ENCODE measurements around the gene FNBP1.

Gene FNBP1

GRCh38 chr9:129914051-129914450 lies 128.9 kb downstream of the FNBP1 start:
- H3K9me3 ChIP-seq (ENCODE audit: control insufficient read depth in 5 of 5, low read length in 5 of 5): no peaks in the 10 kb centered on the region
- H3K9ac ChIP-seq (ENCODE audit: low read length in 5 of 5): no peak overlapping the region
- no peak overlapping the region for H3K4me3 ChIP-seq (ENCODE audit: low read depth in 1 of 5, low read length in 5 of 5)
- H3K36me3 ChIP-seq (ENCODE audit: control insufficient read depth in 5 of 5, insufficient read depth in 5 of 5, low read length in 5 of 5): peaks cover 0 to 10% (median 4%) of the 10 kb centered on the region in 5 donors
- H3K4me1 ChIP-seq (ENCODE audit: control insufficient read depth in 5 of 5, insufficient read depth in 5 of 5, low read length in 5 of 5): peaks cover 0 to 3% (median 0%) of the 10 kb centered on the region in 5 donors
- H3K27ac ChIP-seq (ENCODE audit: low read depth, low read length): no peak overlapping the region
- H3K27me3 ChIP-seq (ENCODE audit: control insufficient read depth in 5 of 5, insufficient read depth in 4 of 5, low read length in 5 of 5): no peaks in the 10 kb centered on the region

GRCh38 chr9:129910628-129911567 lies 132.1 kb downstream of the FNBP1 start:
- H3K9me3 ChIP-seq (ENCODE audit: control insufficient read depth in 5 of 5, low read length in 5 of 5): no peaks in the 10 kb centered on the region
- H3K9ac ChIP-seq (ENCODE audit: low read length in 5 of 5): no peak overlapping the region
- no peak overlapping the region for H3K27ac ChIP-seq (ENCODE audit: low read depth, low read length)
- H3K4me1 ChIP-seq (ENCODE audit: control insufficient read depth in 5 of 5, insufficient read depth in 5 of 5, low read length in 5 of 5): no peaks in the 10 kb centered on the region
- no peaks in the 10 kb centered on the region for H3K27me3 ChIP-seq (ENCODE audit: control insufficient read depth in 5 of 5, insufficient read depth in 4 of 5, low read length in 5 of 5)
- peaks cover 0 to 23% (median 8%) of the 10 kb centered on the region in 5 donors for H3K36me3 ChIP-seq (ENCODE audit: control insufficient read depth in 5 of 5, insufficient read depth in 5 of 5, low read length in 5 of 5)
- H3K4me3 ChIP-seq (ENCODE audit: low read depth in 1 of 5, low read length in 5 of 5): no peak overlapping the region

- no peaks in the 10 kb centered on the region for H3K27me3 ChIP-seq (ENCODE audit: control insufficient read depth in 5 of 5, insufficient read depth in 4 of 5, low read length in 5 of 5)
- H3K36me3 ChIP-seq (ENCODE audit: control insufficient read depth in 5 of 5, insufficient read depth in 5 of 5, low read length in 5 of 5): peaks cover 0 to 26% (median 8%) of the 10 kb centered on the region in 5 donors
- no peaks in the 10 kb centered on the region for H3K9me3 ChIP-seq (ENCODE audit: control insufficient read depth in 5 of 5, low read length in 5 of 5)
Measured at GRCh38 chr9:129909851-129910250, 133.1 kb downstream of the FNBP1 start.

GRCh38 chr9:129908906-129909305 lies 134.1 kb downstream of the FNBP1 start:
- no peak overlapping the region for H3K4me3 ChIP-seq (ENCODE audit: low read depth in 1 of 5, low read length in 5 of 5)
- H3K9ac ChIP-seq (ENCODE audit: low read length in 5 of 5): no peak overlapping the region
- H3K9me3 ChIP-seq (ENCODE audit: control insufficient read depth in 5 of 5, low read length in 5 of 5): no peaks in the 10 kb centered on the region
- no peaks in the 10 kb centered on the region for H3K4me1 ChIP-seq (ENCODE audit: control insufficient read depth in 5 of 5, insufficient read depth in 5 of 5, low read length in 5 of 5)
- H3K36me3 ChIP-seq (ENCODE audit: control insufficient read depth in 5 of 5, insufficient read depth in 5 of 5, low read length in 5 of 5): peaks cover 3 to 29% (median 12%) of the 10 kb centered on the region in 5 donors
- H3K27me3 ChIP-seq (ENCODE audit: control insufficient read depth in 5 of 5, insufficient read depth in 4 of 5, low read length in 5 of 5): no peaks in the 10 kb centered on the region
- no peak overlapping the region for H3K27ac ChIP-seq (ENCODE audit: low read depth, low read length)

More at GRCh38 chr9:129909851-129910250, 133.1 kb downstream of the FNBP1 start:
- Histone ChIP-seq H3K27ac (ENCODE audit: low read depth, low read length) (no peak overlapping the region), H3K4me3 (ENCODE audit: low read depth in 1 of 5, low read length in 5 of 5) (no peak overlapping the region), H3K9ac (ENCODE audit: low read length in 5 of 5) (no peak overlapping the region), H3K4me1 (ENCODE audit: control insufficient read depth in 5 of 5, insufficient read depth in 5 of 5, low read length in 5 of 5) (no peaks in the 10 kb centered on the region)

GRCh38 chr9:129907201-129907600 lies 135.8 kb downstream of the FNBP1 start:
- Histone ChIP-seq H3K27ac (ENCODE audit: low read depth, low read length) (no peak overlapping the region), H3K4me1 (ENCODE audit: control insufficient read depth in 5 of 5, insufficient read depth in 5 of 5, low read length in 5 of 5) (no peaks in the 10 kb centered on the region), H3K27me3 (ENCODE audit: control insufficient read depth in 5 of 5, insufficient read depth in 4 of 5, low read length in 5 of 5) (no peaks in the 10 kb centered on the region), H3K9ac (ENCODE audit: low read length in 5 of 5) (no peak overlapping the region), H3K9me3 (ENCODE audit: control insufficient read depth in 5 of 5, low read length in 5 of 5) (no peaks in the 10 kb centered on the region), H3K4me3 (ENCODE audit: low read depth in 1 of 5, low read length in 5 of 5) (no peak overlapping the region), H3K36me3 (ENCODE audit: control insufficient read depth in 5 of 5, insufficient read depth in 5 of 5, low read length in 5 of 5) (peaks cover 3 to 42% (median 17%) of the 10 kb centered on the region in 5 donors)

- H3K27me3 ChIP-seq (ENCODE audit: control insufficient read depth in 5 of 5, insufficient read depth in 4 of 5, low read length in 5 of 5): no peaks in the 10 kb centered on the region
- no peak overlapping the region for H3K9ac ChIP-seq (ENCODE audit: low read length in 5 of 5)
- no peaks in the 10 kb centered on the region for H3K9me3 ChIP-seq (ENCODE audit: control insufficient read depth in 5 of 5, low read length in 5 of 5)
- peaks cover 3 to 50% (median 22%) of the 10 kb centered on the region in 5 donors for H3K36me3 ChIP-seq (ENCODE audit: control insufficient read depth in 5 of 5, insufficient read depth in 5 of 5, low read length in 5 of 5)
- no peak overlapping the region for H3K4me3 ChIP-seq (ENCODE audit: low read depth in 1 of 5, low read length in 5 of 5)
- H3K27ac ChIP-seq (ENCODE audit: low read depth, low read length): no peak overlapping the region
- no peaks in the 10 kb centered on the region for H3K4me1 ChIP-seq (ENCODE audit: control insufficient read depth in 5 of 5, insufficient read depth in 5 of 5, low read length in 5 of 5)
Measured at GRCh38 chr9:129906298-129906697, 136.7 kb downstream of the FNBP1 start.

- Histone ChIP-seq H3K27me3 (ENCODE audit: control insufficient read depth in 5 of 5, insufficient read depth in 4 of 5, low read length in 5 of 5) (no peaks in the 10 kb centered on the region), H3K4me3 (ENCODE audit: low read depth in 1 of 5, low read length in 5 of 5) (no peak overlapping the region), H3K4me1 (ENCODE audit: control insufficient read depth in 5 of 5, insufficient read depth in 5 of 5, low read length in 5 of 5) (no peaks in the 10 kb centered on the region), H3K9me3 (ENCODE audit: control insufficient read depth in 5 of 5, low read length in 5 of 5) (no peaks in the 10 kb centered on the region), H3K27ac (ENCODE audit: low read depth, low read length) (no peak overlapping the region), H3K9ac (ENCODE audit: low read length in 5 of 5) (no peak overlapping the region), H3K36me3 (ENCODE audit: control insufficient read depth in 5 of 5, insufficient read depth in 5 of 5, low read length in 5 of 5) (peaks cover 3 to 62% (median 32%) of the 10 kb centered on the region in 5 donors)
Measured at GRCh38 chr9:129904734-129905133, 138.3 kb downstream of the FNBP1 start.

- no peak overlapping the region for H3K4me3 ChIP-seq (ENCODE audit: low read depth in 1 of 5, low read length in 5 of 5)
- peaks cover 0 to 5% (median 2%) of the 10 kb centered on the region in 5 donors for H3K4me1 ChIP-seq (ENCODE audit: control insufficient read depth in 5 of 5, insufficient read depth in 5 of 5, low read length in 5 of 5)
- no peak overlapping the region for H3K9ac ChIP-seq (ENCODE audit: low read length in 5 of 5)
- H3K9me3 ChIP-seq (ENCODE audit: control insufficient read depth in 5 of 5, low read length in 5 of 5): no peaks in the 10 kb centered on the region
- H3K27me3 ChIP-seq (ENCODE audit: control insufficient read depth in 5 of 5, insufficient read depth in 4 of 5, low read length in 5 of 5): no peaks in the 10 kb centered on the region
- H3K27ac ChIP-seq (ENCODE audit: low read depth, low read length): no peak overlapping the region
- H3K36me3 ChIP-seq (ENCODE audit: control insufficient read depth in 5 of 5, insufficient read depth in 5 of 5, low read length in 5 of 5): peaks cover 3 to 68% (median 34%) of the 10 kb centered on the region in 5 donors
Measured at GRCh38 chr9:129902740-129903134, 140.3 kb downstream of the FNBP1 start.

- Histone ChIP-seq H3K4me1 (ENCODE audit: control insufficient read depth in 5 of 5, insufficient read depth in 5 of 5, low read length in 5 of 5) (peaks cover 0 to 5% (median 2%) of the 10 kb centered on the region in 5 donors), H3K36me3 (ENCODE audit: control insufficient read depth in 5 of 5, insufficient read depth in 5 of 5, low read length in 5 of 5) (peaks cover 3 to 66% (median 30%) of the 10 kb centered on the region in 5 donors), H3K9ac (ENCODE audit: low read length in 5 of 5) (no peak overlapping the region), H3K27me3 (ENCODE audit: control insufficient read depth in 5 of 5, insufficient read depth in 4 of 5, low read length in 5 of 5) (no peaks in the 10 kb centered on the region), H3K9me3 (ENCODE audit: control insufficient read depth in 5 of 5, low read length in 5 of 5) (no peaks in the 10 kb centered on the region), H3K4me3 (ENCODE audit: low read depth in 1 of 5, low read length in 5 of 5) (no peak overlapping the region), H3K27ac (ENCODE audit: low read depth, low read length) (no peak overlapping the region)
Measured at GRCh38 chr9:129901993-129902739, 140.8 kb downstream of the FNBP1 start.

All from subcutaneous abdominal adipose tissue (tissue), 5 donors.